ENCODE results near the gene BABAM2.

BABAM2 gene

GRCh38 chr2:28293416-28293815, 402.9 kb downstream of the BABAM2 start:
- DNase-seq (ENCODE audit: extremely low read depth, low read depth) = no peak
- TF ChIP-seq CTCF (IDR thresholded peaks at IDR 0.05; ENCODE audit: low read depth, low read length) = no peak

- no peak for TF ChIP-seq CTCF (IDR thresholded peaks at IDR 0.05; ENCODE audit: low read depth, low read length)
- no peak for DNase-seq (ENCODE audit: extremely low read depth, low read depth)
Observed at GRCh38 chr2:28294451-28294850, 403.9 kb downstream of the BABAM2 start.

GRCh38 chr2:28296243-28296642, 405.7 kb downstream of the BABAM2 start:
- DNase-seq (ENCODE audit: extremely low read depth, low read depth) = no peak
- TF ChIP-seq CTCF (IDR thresholded peaks at IDR 0.05; ENCODE audit: low read depth, low read length) = no peak

GRCh38 chr2:28296904-28297303, 406.4 kb downstream of the BABAM2 start:
- no peak for TF ChIP-seq CTCF (IDR thresholded peaks at IDR 0.05; ENCODE audit: low read depth, low read length)
- no peak for DNase-seq (ENCODE audit: extremely low read depth, low read depth)

- TF ChIP-seq CTCF (IDR thresholded peaks at IDR 0.05; ENCODE audit: low read depth, low read length) = no peak
- no peak for DNase-seq (ENCODE audit: extremely low read depth, low read depth)
Observed at GRCh38 chr2:28297531-28297930, 407.0 kb downstream of the BABAM2 start.

GRCh38 chr2:28298406-28298805, 407.9 kb downstream of the BABAM2 start:
- no peak for TF ChIP-seq CTCF (IDR thresholded peaks at IDR 0.05; ENCODE audit: low read depth, low read length)
- DNase-seq (ENCODE audit: extremely low read depth, low read depth) = no peak

- peak; percentile 88 for DNase-seq (ENCODE audit: extremely low read depth, low read depth)
- TF ChIP-seq CTCF (IDR thresholded peaks at IDR 0.05; ENCODE audit: low read depth, low read length) = no peak
Observed at GRCh38 chr2:28300485-28301341, 410.2 kb downstream of the BABAM2 start.
